Gastrocnemius medialis (tissue), 4 donors: ENCODE measurements around the gene ZC3H4.

Experiments
- POLR2A ChIP-seq, 2 donors: fragments of 450-650 bp; IDR thresholded peaks; one replicate each; pipeline ENCODE4 v1.6.1; 2017; ENCODE audit warnings: antibody characterized with exemption in 2 of 2, mild to moderate bottlenecking in 2 of 2, moderate library complexity in 2 of 2
- TF ChIP-seq, protein P1 (sequence below), 5 experiments: fragments of 450-650 bp in 3 of 5; fragments of 200-600 bp in 2 of 5; sonication (generic) in 2 of 5; IDR thresholded peaks in 4 of 5; conservative IDR thresholded peaks in 1 of 5; 1 replicate in 4 of 5; 2 replicates in 1 of 5; pipeline ENCODE4 v1.5.1; 2016 to 2019; ENCODE audit warnings: antibody characterized with exemption in 5 of 5, mild to moderate bottlenecking in 3 of 5, moderate library complexity in 3 of 5

GRCh38 chr19:47158879-47159503, 45.4 kb upstream of the ZC3H4 start:
- TF ChIP-seq, protein P1, sequence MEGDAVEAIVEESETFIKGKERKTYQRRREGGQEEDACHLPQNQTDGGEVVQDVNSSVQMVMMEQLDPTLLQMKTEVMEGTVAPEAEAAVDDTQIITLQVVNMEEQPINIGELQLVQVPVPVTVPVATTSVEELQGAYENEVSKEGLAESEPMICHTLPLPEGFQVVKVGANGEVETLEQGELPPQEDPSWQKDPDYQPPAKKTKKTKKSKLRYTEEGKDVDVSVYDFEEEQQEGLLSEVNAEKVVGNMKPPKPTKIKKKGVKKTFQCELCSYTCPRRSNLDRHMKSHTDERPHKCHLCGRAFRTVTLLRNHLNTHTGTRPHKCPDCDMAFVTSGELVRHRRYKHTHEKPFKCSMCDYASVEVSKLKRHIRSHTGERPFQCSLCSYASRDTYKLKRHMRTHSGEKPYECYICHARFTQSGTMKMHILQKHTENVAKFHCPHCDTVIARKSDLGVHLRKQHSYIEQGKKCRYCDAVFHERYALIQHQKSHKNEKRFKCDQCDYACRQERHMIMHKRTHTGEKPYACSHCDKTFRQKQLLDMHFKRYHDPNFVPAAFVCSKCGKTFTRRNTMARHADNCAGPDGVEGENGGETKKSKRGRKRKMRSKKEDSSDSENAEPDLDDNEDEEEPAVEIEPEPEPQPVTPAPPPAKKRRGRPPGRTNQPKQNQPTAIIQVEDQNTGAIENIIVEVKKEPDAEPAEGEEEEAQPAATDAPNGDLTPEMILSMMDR (IDR thresholded peaks at IDR 0.05 in 4 of 5, conservative IDR thresholded peaks at IDR 0.05 in 1 of 5): no peak
- no peak for TF ChIP-seq POLR2A (IDR thresholded peaks at IDR 0.05)
